GM19468 (cell line): ENCODE data around the gene AUTS2.

Experiments used
- ATAC-seq: cut with Tn5 transposase; IDR thresholded peaks from one replicate; pipeline ENCODE4 v1.9.1; 2021; ENCODE audit warnings: mild to moderate bottlenecking, moderate library complexity, moderate number of reproducible peaks; ENCODE audit not compliant: unreplicated experiment; ENCODE audit errors: extremely low read depth

The AUTS2 gene

DNA sequence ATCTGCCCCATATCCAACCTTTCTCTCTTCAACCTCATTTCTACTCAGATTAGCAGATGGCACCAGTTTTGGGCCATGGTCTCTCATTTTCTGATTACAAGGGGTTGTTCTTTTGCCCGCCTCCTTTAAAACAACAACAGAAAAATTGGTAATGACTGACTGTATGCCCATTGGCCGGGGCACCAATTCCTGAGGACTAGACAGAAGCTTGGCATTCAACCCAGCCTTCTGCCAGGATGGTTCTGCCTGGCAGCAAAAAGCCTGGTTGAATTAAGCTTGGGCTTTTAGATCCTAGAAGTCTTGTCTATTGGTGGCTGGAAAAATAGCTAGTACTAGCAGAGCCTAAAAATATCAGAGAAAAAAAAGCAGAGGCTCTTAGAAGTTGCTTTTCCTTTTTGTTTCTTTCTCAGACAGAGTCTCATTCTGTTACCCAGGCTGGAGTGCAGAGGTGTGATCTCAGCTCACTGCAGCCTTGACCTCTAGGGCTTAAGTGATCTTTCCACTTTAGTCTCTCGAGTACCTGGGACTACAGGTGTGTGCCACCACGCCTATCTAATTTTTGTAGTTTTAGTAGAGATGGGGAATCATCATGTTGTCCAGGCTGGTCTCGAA, 402.6 kb downstream of the AUTS2 start:
- no peak for ATAC-seq

DNA sequence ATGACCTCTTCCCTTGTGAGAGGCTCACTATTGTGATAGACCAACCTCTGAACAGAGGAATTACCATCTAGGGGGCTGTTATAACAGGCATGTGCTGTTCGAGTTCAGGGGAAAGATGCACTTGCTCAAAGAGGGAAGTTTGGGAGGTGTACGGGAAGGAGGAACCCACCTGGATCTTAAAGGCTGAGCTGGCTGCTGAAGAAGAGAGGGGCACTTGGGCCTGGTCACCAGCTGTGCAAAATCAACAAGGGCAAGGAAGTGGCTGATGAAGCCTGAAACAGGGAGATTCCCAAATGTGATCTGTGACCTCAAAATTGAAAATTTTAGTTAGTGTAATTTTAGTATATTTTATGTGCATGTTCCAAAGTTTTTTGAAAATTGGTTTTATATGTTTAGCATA, 407.2 kb downstream of the AUTS2 start:
- no peak for ATAC-seq

DNA sequence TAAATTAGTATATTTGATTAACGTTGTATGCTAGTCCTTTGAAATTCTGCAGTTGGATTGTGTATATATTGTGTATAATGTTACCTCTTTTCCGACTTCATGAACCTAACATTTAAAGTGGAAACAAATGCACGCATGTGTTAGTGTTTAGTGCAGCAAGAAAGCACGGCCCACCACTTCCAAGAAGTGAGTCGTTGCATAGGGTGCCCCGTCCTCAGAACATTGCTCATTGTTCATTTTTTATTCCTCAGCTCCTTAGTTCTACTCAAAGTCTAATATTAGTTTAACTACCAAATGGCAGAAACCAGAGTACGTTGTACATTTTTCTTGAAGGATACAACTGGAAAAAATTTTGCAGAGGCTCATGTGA, 407.6 kb downstream of the AUTS2 start:
- ATAC-seq, result no peak

DNA sequence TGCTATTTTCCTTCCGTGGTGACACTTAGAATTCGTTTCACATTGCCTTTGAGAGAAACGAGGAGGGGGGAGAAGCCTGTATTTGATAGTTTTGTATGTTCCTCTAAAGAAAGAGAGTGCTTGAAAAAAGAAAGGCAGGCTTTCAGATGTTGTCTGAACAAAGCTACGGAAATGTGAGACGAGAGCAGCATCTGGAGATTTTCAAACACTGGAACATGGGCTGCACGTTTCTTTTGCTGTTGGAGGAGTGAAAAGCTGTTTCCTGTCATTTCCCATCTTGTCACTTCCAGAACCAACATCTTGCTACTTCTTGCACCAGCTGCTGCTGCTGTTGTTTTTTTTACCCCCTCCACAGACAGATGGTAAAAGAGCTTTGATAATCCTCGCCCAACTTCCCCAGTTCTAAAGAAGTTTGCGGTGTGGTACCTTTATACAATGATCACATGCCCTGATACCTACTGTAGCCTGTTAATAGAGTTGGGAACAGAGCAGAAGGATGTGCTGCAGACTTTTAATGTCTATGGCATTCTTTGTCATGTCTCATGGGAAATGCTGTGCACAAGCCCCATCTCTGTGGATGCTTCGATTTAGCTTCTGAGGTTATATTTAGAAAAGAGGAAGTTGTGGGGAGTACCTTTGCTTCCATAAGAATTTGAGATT, 408.1 kb downstream of the AUTS2 start:
- ATAC-seq, result no peak

DNA sequence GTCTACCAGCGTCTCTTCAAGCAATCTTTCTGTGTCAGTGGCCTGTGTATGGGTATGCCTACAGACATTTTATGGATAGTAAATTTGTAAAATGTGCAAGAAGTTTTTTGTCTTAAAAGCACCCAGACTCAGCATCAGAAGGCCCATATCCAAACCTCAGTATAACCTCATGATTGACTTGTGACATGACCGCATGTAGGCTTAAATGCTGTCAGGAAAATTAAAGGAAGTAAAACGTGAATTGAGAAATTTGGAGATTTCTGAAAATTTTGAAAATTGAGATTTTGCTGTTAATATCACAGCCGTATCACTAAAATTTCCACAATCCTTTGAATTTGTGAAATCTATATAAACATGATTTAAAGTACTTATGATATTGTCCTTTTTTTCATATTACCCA, 410.2 kb downstream of the AUTS2 start:
- ATAC-seq, result no peak

DNA sequence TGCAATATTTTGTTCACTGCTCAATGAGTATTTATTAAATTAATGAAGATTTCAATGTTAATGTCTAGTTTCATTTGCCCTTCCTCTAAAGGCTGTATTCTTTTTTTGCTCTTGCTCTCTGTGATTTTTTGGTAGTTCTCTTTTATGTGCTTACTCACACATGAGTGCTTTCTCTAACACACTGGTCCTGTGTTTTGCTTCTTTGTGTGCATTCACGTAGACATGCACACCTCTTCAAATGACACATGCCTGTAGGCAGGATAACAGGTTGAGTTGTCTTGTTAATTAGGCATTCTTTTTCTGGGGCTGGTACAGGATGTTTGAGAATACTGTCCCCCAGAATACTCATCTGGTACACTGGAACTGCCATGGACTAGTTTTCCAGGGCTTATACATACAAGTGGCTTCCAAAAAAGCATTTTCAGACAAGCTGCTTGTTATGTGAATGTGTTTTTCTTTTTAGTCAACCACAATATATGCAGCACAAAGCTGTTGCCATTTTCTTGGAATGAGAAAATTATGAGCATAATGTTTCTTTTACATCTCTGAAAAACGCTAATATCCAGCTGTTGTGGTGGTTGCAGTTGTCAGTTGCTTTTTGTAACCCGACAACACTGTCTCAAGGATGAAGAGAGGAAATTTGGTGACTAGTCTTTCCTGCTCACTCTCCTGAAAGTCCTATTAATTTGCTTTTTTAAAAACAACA, 416.4 kb downstream of the AUTS2 start:
- ATAC-seq, result no peak

DNA sequence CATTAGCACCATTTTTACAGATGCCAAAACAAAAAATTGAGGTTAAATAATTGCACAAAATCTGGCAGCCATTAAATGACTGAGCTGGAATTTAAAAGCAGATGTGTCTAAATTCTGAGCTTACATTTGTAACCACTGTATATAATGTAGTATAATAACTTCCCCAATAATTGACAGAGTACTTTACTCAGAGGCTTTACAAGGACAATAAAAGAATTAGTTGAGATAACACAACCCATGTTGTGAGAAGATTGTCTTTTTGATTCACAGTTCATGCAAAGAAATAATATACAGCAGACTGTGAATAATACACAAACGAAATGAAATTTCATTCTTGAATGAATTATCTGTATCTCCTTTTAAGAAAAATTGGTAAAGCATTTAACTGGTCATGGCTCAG, 417.1 kb downstream of the AUTS2 start:
- no peak for ATAC-seq

DNA sequence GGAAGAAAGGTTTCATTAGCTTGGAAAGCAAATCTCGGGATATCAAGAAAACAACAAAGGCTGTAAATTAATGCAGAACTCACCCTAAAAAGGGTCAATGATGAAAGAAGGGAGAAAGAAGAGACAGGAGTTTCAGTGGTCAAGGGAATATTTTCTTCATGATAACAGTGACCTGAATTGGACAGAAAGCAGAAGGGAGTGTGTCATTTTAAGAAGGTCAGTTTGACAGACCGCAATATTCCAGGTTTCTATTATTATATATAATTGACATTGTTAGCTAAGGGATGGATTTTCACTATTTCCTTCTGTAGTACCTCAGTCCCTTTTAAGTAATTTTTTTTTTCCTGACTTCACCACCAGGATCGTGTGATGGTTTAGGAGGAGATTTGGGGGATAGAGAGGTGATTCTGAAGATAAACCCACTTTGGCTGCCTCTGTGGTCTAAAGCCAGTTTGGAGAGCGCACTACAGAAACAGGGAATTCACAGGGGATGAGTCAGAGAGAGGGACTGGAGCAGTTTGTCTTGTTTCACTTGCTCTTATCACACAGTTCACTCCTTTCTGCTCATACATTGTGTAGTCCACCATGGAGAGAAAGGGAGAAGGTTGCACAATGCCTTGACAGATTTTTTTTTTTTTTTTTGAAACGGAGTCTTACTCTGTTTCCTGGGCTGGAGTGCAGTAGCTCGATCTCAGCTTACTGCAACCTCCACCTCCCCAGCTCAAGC, 417.9 kb downstream of the AUTS2 start:
- no peak for ATAC-seq

DNA sequence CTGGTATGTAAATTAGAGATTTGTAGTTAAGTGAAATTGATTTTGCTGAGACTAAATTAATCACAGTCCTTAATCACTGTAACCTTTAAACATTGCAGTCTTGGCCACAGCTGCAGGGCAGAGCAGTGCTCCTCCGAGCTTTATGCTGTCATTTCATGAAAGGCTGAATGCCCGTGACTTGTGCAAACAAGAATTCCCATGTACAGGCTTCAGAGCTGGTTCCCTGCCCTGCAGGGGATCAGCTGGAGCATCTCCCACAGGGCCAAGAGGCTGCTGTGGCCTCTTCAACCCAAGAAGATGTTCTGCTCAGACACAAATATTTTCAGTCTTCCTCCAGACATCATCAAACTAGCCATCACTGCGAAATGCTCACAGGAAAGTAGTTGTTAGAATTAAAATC, 419.1 kb downstream of the AUTS2 start:
- no peak for ATAC-seq

DNA sequence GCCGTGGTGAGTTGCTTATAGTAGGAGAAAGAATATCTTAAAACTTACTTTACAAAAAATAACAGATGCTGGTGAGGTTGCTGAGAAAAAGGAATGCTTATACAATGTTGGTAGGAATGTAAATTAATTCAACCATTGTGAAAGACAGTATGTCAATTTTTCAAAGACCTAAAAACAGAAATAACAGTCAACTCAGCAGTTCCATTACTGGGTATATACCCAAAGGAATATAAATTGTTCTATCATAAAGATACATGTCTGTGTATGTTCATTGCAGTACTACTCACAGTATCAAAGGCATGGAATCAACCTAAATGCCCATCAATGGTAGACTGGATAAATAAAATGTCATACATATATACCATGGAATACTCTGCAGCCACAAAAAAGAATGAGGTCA, 420.4 kb downstream of the AUTS2 start:
- no peak for ATAC-seq

DNA sequence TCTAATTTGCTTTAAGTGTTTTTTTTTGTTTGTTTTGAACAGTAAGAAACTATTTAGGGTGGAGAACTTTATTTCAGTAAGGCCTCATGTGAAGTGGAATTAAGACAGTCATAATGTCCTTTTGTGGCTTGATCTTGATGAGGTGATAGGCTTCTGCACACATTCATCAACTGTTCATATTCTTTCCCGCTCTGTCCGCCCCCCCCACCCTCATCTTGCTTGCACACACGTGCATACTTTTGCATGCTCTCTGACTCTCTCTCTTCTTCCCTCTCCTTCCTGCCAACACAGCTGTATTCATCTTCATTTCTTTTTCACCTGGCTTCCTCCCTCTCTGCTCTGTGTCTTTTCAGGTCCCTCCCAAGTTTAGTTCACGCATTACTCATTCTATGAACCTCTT, 429.6 kb downstream of the AUTS2 start:
- no peak for ATAC-seq

DNA sequence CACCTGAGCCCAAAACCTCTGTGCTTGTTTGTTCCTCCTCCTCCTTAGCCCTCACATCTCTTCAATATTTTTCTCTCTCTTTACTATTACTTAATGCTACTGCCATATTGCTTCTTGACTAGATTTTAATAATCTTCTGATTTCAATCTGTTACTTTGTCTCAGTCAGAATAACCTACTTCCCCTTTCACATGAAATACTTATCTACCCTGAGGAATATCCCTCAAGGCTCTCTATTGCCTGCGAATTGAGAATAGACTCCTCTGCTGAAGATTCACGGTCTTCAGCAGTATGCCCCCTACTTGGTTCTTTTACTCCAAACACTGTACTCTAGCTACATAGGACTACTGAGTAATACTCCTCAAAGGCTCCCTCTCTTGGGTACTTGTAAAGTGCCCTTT, 430.3 kb downstream of the AUTS2 start:
- ATAC-seq, result no peak

DNA sequence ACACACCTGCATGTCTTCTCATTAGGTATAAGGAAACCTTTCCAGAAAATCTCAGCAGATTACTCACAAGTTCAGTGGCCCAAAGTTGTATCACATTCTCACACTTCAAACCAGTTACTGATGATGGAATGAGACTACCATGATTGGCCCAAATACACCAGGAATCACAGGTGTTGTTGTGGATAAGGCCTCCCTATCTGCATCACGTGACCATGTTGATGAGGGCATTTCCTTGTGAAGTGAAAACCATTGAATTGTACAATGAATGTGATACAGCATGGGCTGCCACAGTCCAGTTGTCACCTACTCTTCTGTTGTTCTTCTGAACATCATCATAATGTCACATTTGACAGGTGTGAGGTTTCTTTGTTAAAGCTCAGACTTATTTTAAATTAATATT, 431.7 kb downstream of the AUTS2 start:
- ATAC-seq, result no peak

DNA sequence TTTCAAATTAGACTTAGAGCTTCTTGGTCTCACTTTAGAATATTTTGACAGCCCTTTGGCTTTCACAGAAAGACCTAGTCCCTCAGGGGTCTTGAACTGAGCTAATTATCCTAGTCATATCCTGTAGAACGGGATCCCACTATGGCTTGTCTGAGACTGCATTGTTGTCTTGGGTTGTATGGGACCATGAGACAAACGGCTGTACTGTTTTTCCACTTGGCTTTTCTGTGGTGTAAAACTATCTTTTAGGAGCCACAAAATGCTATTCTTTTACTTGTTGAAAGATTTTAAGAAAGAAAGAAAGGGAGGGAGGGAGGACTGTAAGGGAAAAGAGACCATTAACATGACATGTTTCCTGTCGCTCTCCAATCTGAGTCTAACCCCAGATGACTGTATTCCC, 432.5 kb downstream of the AUTS2 start:
- no peak for ATAC-seq

DNA sequence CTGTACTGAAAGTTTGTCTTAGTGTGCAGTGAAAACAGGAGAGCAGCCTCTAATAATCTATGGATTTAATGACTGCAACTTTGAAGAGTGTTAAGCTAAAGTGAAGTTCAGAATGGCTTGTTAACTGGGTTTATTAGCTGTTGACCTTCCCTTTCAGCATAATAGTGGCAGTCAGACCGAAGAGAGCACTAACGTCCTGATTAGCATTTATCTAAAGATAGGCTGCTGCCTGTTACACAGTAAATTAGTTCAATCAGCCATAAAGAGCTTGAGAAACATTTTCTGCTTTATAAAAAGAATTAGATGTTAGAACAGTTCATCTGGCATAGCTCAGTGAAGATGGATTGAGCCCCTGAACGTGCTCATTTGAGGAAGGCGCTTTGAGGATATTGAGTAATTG, 433.0 kb downstream of the AUTS2 start:
- no peak for ATAC-seq

DNA sequence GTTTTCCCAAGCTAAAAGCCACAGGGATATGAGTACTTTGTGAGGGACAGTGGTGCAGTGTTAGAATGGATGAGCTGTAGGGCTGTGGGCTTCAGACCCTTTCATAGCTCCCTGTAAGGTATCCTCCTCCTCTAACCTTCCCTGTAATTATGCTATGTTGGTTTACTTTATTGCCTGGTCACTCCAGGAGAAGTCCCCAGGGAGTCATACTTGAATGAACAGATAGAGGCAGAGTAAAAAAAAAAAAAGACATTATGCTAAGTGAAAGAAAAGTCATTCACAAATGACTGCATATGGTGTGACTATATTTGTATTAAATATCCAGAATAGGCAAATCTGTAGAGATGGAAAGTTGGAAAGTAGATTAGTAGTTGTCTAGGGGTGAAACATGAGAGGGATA, 434.4 kb downstream of the AUTS2 start:
- no peak for ATAC-seq

DNA sequence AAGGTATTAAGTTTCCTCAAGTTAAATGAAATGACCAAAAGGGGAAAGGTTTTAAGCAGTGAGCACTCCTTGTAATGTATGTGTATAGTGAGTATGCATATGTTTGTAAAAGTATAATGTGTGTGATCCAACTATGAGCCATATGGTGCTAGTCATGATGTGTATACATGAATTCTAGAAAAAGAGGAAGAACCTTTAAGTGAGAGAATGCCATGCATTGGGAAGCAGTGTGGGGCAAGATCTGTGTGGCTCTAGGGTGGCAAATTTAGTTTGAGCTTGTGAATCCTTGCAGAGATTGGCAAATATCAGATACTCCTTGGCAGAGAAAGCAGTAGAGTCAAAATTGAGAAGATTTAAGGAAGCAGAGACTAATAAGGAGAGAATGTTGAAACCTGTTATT, 435.0 kb downstream of the AUTS2 start:
- no peak for ATAC-seq

DNA sequence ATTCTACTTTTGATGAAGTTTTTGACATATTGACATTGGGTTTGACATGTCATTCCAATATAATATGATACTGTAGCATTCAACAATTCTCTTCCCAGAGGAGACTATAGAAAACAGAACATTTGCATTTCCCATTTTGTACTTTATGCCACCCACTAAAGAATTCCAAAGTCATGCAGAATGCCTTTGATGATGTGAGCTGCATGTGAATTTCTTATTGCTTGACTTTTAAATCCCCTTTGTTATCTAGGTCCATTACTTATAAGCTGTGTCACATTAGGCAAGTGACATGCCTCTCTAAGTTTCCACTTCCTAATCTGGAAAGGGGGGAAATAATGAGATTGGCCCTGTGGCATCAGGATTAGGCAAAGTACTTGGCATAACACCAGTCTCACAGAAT, 436.7 kb downstream of the AUTS2 start:
- no peak for ATAC-seq

DNA sequence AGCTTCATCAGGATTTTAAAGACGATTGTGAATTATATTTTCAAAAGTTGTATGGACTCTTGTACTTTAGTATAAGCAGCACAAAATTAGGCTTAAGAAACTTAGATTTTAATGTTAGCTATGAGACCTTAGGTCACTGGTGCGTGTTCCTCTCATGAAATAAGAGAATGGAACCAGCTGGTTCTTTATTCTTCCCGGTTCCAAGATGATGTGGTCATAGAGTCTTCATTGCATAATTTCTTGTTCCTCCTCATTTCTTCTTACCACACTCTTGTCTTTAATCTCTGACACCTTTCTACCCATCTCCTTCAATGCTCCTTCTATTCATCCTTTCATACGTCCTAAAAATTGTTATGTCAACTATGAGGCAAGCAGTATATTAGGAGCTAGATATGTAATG, 437.2 kb downstream of the AUTS2 start:
- ATAC-seq, result no peak

DNA sequence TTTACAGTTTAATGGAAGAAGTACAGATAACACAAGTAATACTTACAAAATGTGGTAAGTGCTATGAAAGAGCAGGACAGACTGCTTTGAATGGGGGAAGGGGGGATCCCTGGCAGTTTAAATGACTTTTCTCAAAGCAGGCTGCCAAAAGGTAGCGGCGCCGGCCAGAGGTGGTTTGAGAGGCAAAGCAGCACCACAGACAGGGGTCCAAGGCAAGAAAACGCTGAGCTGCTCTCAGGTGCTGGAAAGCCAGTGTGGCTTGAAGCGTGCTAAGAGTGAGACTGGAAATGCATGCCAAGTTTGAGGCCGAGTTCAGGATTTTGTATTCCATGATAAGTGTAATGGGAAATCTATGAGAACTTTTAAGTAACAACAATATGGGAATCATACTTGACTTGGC, 437.7 kb downstream of the AUTS2 start:
- no peak for ATAC-seq

DNA sequence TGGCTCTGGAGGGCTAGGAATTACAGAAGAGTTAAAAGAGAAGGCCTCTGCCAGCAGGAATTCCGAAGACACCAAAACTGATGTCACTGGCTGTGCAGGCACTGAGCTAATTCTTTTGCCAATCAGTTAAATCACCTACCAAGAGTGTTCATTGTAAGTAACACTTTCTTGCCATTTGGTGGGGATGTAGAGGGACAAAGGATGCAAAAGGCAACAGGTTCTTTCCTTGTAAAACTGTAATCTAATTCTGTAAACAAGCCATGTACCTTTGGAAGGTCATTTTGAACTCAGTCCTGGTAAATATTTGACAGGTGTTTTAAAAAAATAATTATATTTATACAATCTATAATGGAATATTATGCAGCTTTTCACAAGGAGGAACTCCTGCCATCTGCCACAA, 438.4 kb downstream of the AUTS2 start:
- ATAC-seq, result no peak
